LNCAP (cell line): ENCODE data around the gene STARD3NL.

ENCODE experiments used
- TF ChIP-seq, protein P1 (sequence below): fragments of 450-650 bp; IDR thresholded peaks from 2 replicates; pipeline ENCODE4 v1.5.1; 2017; ENCODE audit warnings: mild to moderate bottlenecking

The STARD3NL gene

DNA sequence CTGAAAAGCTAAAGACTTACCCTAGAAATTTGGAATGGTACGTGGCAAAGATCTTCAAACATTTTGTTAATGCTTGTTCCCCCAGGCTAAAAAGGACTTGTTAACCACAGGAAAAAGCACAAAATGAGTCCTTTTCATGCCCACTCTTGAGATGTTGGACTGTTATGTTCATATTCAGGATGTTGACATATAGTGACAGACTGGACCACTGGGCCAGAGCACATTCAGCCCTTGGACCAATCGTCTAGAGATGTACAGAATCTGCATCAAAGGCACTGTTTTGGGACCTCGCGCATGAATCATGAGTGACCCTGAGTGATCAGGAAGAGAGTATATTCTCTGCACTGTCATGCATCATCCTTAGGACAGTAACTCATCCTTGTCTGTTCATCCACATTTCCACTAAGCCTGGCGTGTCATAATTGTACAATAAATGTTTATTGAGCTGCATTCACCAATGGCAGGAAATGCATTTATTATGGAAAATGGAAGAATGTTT, 70.1 kb downstream of the STARD3NL start:
- TF ChIP-seq, protein P1, sequence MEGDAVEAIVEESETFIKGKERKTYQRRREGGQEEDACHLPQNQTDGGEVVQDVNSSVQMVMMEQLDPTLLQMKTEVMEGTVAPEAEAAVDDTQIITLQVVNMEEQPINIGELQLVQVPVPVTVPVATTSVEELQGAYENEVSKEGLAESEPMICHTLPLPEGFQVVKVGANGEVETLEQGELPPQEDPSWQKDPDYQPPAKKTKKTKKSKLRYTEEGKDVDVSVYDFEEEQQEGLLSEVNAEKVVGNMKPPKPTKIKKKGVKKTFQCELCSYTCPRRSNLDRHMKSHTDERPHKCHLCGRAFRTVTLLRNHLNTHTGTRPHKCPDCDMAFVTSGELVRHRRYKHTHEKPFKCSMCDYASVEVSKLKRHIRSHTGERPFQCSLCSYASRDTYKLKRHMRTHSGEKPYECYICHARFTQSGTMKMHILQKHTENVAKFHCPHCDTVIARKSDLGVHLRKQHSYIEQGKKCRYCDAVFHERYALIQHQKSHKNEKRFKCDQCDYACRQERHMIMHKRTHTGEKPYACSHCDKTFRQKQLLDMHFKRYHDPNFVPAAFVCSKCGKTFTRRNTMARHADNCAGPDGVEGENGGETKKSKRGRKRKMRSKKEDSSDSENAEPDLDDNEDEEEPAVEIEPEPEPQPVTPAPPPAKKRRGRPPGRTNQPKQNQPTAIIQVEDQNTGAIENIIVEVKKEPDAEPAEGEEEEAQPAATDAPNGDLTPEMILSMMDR = no peak

DNA sequence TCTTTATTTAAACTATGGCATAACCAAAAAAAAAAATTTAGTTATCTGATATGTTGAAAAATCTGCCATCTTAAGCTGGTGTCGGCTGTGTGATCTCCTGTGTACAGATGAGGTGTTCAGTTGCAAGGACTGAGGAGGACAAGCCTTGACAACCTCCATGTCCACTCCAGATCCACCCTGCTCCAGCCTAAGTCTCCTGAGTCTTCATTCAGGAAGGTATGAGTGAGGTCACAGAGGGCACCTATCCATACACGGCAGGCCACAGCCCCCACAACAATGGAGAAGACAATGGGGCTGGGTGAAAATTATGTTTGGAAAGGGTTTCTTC, 79.3 kb downstream of the STARD3NL start:
- TF ChIP-seq, protein P1 = no peak

DNA sequence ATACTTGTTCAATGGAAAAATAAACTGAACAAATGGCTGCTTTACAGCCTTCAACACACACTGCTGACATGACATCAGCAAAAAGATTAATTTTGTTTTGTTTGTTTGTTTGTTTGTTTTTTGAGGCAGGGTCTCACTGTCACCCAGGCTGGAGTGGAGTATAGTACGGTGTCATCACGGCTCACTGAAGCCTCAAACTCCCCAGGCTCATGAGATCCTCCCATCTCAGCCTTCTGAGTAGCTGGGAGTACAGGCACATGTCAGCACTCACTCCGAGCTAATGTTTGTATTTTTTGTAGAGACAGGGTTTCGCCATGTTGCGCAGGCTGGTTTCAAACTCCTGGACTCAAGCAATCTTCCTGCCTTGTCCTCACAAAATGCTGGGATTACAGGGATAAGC, 84.5 kb downstream of the STARD3NL start:
- TF ChIP-seq, protein P1 = no peak

DNA sequence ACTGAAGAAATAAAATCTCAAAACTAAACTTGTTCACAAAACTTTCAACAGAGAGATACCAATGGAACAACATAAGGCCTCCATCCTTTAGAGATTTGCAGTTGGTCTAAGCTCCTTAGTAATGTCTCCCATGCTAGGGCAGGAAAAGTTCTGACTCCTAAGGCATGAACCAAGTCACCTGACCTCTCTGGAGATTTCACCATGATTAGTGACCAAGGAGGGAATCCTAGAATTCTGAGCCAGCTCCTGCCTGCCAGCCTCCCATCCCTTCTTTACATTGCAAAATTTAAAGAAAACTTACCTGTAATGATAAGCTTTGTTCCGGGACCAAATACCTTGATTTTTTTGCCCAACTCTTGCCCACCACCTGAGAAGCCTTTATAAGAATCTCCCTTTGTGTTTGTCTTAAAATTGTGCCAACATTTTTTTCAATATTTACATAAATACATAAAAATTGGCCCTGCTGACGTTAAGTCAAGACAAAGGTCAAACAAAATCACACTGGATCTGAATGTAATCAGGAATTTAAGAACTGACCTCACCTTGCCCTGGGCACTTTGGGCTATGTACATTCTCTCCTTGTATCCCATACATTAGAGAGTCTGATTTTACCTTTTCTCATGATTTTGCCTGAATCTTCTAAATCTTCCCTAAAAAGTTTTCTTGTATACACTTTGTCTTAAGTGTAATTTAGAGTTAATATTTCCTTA, 95.4 kb downstream of the STARD3NL start, which contains the start of gene TARP:
TARP (minus strand) TSS at position 351 of the 710 bp plus-strand sequence.
- TF ChIP-seq, protein P1 = no peak

DNA sequence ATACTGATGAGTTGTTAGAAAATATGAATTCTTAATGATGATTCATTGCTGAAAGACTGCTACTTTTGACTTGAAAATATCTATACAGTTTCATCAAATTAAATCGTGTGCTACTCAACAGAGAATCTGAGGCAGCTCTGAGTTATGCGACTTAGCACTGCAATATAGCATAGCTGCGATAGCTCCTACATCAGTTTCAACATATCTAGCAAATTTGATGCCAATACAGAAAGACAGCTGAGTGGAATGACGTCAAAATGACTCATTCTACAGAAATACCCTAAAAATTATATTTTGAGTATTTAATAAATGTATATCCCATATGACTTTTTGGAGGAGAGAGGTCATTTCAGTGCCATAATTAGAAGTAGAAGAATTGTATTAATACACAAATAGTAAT, 96.4 kb downstream of the STARD3NL start:
- TF ChIP-seq, protein P1 = no peak

DNA sequence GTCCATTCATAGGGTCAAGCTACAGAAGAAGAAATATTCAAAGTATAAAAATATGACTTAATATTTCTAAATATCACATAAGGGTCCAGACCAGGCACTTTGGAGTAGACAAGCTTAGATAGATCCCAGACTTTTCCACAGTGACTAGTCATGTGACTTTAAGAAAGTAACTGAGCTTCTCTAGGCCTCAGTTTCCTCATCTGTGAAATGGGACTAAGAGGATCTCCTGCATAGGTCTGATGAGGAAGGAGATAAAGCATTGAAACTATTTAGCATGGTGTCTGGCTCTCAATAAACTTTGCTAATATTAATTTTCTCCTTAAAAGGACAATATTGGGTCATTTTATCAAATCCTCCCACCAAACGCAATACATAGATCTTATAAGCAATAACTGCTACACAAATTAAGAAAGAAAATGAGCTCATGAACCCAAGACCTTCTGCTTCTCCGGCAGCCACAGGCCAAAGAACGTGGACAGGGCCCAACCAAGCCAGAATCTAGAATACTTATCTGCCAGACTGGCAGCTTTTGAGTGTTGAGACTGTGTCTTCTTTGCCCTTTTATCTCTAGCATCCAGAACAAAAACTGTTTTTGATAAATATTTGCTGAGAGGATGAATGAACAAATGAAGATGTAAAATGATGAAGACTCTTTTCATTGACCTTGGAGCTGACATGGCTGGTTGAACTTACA, 97.0 kb downstream of the STARD3NL start:
- TF ChIP-seq, protein P1 = no peak

DNA sequence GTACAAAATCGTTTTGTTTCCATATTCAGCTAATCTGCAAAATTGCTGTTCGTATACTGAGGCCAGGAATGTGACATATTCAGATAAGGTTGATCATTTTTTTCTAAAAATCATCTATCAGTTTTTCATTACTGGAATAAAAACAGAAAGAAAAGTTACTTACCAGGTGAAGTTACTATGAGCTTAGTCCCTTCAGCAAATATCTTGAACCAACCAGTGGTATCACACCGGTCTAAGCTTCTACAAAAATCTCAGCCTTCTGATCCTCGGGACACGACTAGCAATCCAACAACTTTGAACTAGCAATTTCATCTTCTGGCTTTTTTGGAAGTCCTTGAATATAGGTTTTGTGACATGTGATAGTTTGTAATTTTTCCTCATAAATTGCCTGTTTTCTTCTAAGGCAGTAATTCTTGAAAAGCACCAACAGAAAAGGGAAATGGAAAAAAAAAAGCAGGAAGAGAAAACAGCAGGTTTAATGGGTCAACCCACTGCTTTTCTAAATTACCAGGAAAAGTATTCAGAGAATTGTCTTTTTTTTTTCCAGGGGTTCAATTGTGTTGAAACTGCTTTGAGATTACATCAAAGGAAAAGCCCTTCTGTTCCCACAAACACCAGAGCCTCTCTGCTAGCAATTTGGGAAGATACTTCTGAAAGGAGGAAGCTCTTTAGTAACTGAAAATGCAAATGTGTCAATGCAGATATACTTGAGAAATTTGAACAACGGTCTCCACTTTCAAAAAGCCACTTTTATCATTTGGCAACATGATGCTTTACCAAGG, 98.2 kb downstream of the STARD3NL start:
- TF ChIP-seq, protein P1 = no peak
